Subcutaneous abdominal adipose tissue (tissue), 5 donors: ENCODE results near the gene NAGS.
A peak's percentile ranks its signal among the peaks of the same experiment; 100 is the strongest.
"Not testable (repeated sequence)": the region's sequence is repeated elsewhere in the genome, so short reads cannot be mapped to it uniquely, and the experiment has no call there.

Experiments used
- H3K27ac ChIP-seq: one replicate; pipeline ENCODE4 v1.7.0; 2013; ENCODE audit warnings: low read depth, mild to moderate bottlenecking, inconsistent platforms, low read length, moderate library complexity
- H3K27me3 ChIP-seq, 5 donors: one replicate each; pipeline ENCODE4 v1.7.0; 2013; ENCODE audit warnings: low read length in 5 of 5, inconsistent platforms in 1 of 5; ENCODE audit not compliant: control insufficient read depth in 5 of 5, insufficient read depth in 4 of 5
- H3K36me3 ChIP-seq, 5 donors: one replicate each; pipeline ENCODE4 v1.7.0; 2013; ENCODE audit warnings: low read length in 5 of 5; ENCODE audit not compliant: control insufficient read depth in 5 of 5, insufficient read depth in 5 of 5
- H3K4me1 ChIP-seq, 5 donors: one replicate each; pipeline ENCODE4 v1.7.0; 2013; ENCODE audit warnings: low read length in 5 of 5, mild to moderate bottlenecking in 3 of 5, moderate library complexity in 1 of 5; ENCODE audit not compliant: control insufficient read depth in 5 of 5, insufficient read depth in 5 of 5
- H3K4me3 ChIP-seq, 5 donors: one replicate each; pipeline ENCODE4 v1.7.0; 2013; ENCODE audit warnings: low read length in 5 of 5, low read depth in 1 of 5
- H3K9ac ChIP-seq, 5 donors: one replicate each; pipeline ENCODE4 v1.7.0; 2013; ENCODE audit warnings: low read length in 5 of 5, mild to moderate bottlenecking in 4 of 5, moderate library complexity in 3 of 5
- H3K9me3 ChIP-seq, 5 donors: one replicate each; pipeline ENCODE4 v1.7.0; 2013; ENCODE audit warnings: low read length in 5 of 5; ENCODE audit not compliant: control insufficient read depth in 5 of 5
- donor health status: healthy.
- donor health status: healthy.
- donor health status: healthy.
- donor health status: healthy.
- donor health status: healthy.

The NAGS gene

GRCh38 chr17:44014437-44015172 lies 10.2 kb downstream of the NAGS start, which contains the start of gene TMEM101:
TSS of gene TMEM101 (minus strand) at chr17:44014963. CDS start at chr17:44014952, 11 bp downstream.
- Histone ChIP-seq H3K36me3 (peaks cover 0 to 21% (median 14%) of the 10 kb centered on the region in 5 donors), H3K27ac (peak within 1 kb of the TSS; percentile 51), H3K27me3 (no peaks in the 10 kb centered on the region), H3K4me3 (peak within 1 kb of the TSS; percentile 82 to 100 (median 98)), H3K4me1 (peaks cover 2 to 17% (median 14%) of the 10 kb centered on the region in 5 donors), H3K9ac (peak within 1 kb of the TSS; percentile 86 to 95 (median 91)), H3K9me3 (no peaks in the 10 kb centered on the region)

- not testable (repeated sequence) for H3K9me3 ChIP-seq, H3K27ac ChIP-seq, H3K4me1 ChIP-seq, H3K27me3 ChIP-seq, H3K4me3 ChIP-seq, H3K9ac ChIP-seq
- H3K36me3 ChIP-seq, result peaks cover 0 to 28% (median 12%) of the 10 kb centered on the region in 5 donors
These were observed 16.8 kb downstream of the NAGS start for GRCh38 chr17:44021227-44021626.

GRCh38 chr17:44022246-44022645 lies 17.8 kb downstream of the NAGS start:
- Histone ChIP-seq H3K27me3 (no peaks in the 10 kb centered on the region), H3K4me1 (no peaks in the 10 kb centered on the region), H3K27ac (no peak overlapping the region), H3K4me3 (no peak overlapping the region), H3K9me3 (no peaks in the 10 kb centered on the region), H3K36me3 (peaks cover 0 to 28% (median 12%) of the 10 kb centered on the region in 5 donors), H3K9ac (no peak overlapping the region)

- no peaks in the 10 kb centered on the region for H3K27me3 ChIP-seq
- H3K4me3 ChIP-seq, result no peak overlapping the region
- no peak overlapping the region for H3K27ac ChIP-seq
- H3K9me3 ChIP-seq, result no peaks in the 10 kb centered on the region
- no peak overlapping the region for H3K9ac ChIP-seq
- H3K4me1 ChIP-seq, result no peaks in the 10 kb centered on the region
- H3K36me3 ChIP-seq, result peaks cover 0 to 34% (median 18%) of the 10 kb centered on the region in 5 donors
These were observed 19.3 kb downstream of the NAGS start for GRCh38 chr17:44023545-44024270.

- H3K27me3 ChIP-seq, result no peaks in the 10 kb centered on the region
- no peak overlapping the region for H3K4me3 ChIP-seq
- H3K4me1 ChIP-seq, result no peaks in the 10 kb centered on the region
- no peak overlapping the region for H3K9ac ChIP-seq
- H3K36me3 ChIP-seq, result peaks cover 0 to 38% (median 23%) of the 10 kb centered on the region in 5 donors
- H3K9me3 ChIP-seq, result no peaks in the 10 kb centered on the region
- no peak overlapping the region for H3K27ac ChIP-seq
These were observed 19.8 kb downstream of the NAGS start for GRCh38 chr17:44024271-44024663.

GRCh38 chr17:44024853-44025252 lies 20.4 kb downstream of the NAGS start:
- H3K27ac ChIP-seq, result no peak overlapping the region
- H3K27me3 ChIP-seq, result no peaks in the 10 kb centered on the region
- no peak overlapping the region for H3K9ac ChIP-seq
- H3K36me3 ChIP-seq, result peaks cover 0 to 40% (median 24%) of the 10 kb centered on the region in 5 donors
- H3K4me3 ChIP-seq, result no peak overlapping the region
- H3K9me3 ChIP-seq, result no peaks in the 10 kb centered on the region
- H3K4me1 ChIP-seq, result no peaks in the 10 kb centered on the region

GRCh38 chr17:44029736-44030135 lies 25.3 kb downstream of the NAGS start:
- Histone ChIP-seq H3K4me1 (no peaks in the 10 kb centered on the region), H3K9ac (no peak overlapping the region), H3K9me3 (no peaks in the 10 kb centered on the region), H3K36me3 (peaks cover 7 to 49% (median 34%) of the 10 kb centered on the region in 5 donors), H3K27ac (no peak overlapping the region), H3K4me3 (no peak overlapping the region), H3K27me3 (no peaks in the 10 kb centered on the region)

- Histone ChIP-seq H3K4me3 (no peak overlapping the region), H3K9ac (no peak overlapping the region), H3K9me3 (no peaks in the 10 kb centered on the region), H3K36me3 (peaks cover 7 to 47% (median 34%) of the 10 kb centered on the region in 5 donors), H3K27me3 (no peaks in the 10 kb centered on the region), H3K27ac (no peak overlapping the region), H3K4me1 (no peaks in the 10 kb centered on the region)
These were observed 26.1 kb downstream of the NAGS start for GRCh38 chr17:44030482-44030881.

GRCh38 chr17:44033861-44034408 lies 29.5 kb downstream of the NAGS start:
- no peak overlapping the region for H3K4me3 ChIP-seq
- H3K9ac ChIP-seq, result no peak overlapping the region
- H3K27me3 ChIP-seq, result no peaks in the 10 kb centered on the region
- H3K36me3 ChIP-seq, result peaks cover 7 to 61% (median 55%) of the 10 kb centered on the region in 5 donors
- no peaks in the 10 kb centered on the region for H3K9me3 ChIP-seq
- no peak overlapping the region for H3K27ac ChIP-seq
- H3K4me1 ChIP-seq, result peaks cover 0 to 8% (median 4%) of the 10 kb centered on the region in 5 donors

- H3K9me3 ChIP-seq, H3K27me3 ChIP-seq: not testable (repeated sequence)
These were observed 30.3 kb downstream of the NAGS start for GRCh38 chr17:44034688-44035087.

More at GRCh38 chr17:44034688-44035087, 30.3 kb downstream of the NAGS start:
- H3K4me1 ChIP-seq, H3K9ac ChIP-seq, H3K4me3 ChIP-seq, H3K27ac ChIP-seq: not testable (repeated sequence)
- peaks cover 7 to 59% (median 48%) of the 10 kb centered on the region in 5 donors for H3K36me3 ChIP-seq
